Measurements from ENCODE around the gene ZNF451.

DNA sequence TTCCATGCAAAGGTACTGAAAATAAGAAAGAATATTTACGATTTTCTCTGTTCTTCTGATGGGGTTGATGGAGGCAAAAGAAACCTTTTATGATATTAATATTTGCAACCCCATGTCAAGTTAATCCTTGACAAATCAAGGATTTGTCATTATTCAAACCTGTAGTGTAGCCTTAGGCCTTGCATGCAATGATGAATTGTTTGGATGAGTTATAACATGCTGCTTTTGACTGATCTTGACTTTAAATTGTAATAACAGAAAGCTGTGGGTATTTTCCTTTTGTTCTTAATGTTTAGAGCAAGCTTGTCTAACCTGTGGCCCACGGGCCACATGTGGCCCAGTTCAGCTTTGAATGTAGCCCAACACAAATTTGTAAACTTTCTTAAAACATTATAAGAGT, 69.1 kb downstream of the ZNF451 start:
- TF ChIP-seq, protein P1, sequence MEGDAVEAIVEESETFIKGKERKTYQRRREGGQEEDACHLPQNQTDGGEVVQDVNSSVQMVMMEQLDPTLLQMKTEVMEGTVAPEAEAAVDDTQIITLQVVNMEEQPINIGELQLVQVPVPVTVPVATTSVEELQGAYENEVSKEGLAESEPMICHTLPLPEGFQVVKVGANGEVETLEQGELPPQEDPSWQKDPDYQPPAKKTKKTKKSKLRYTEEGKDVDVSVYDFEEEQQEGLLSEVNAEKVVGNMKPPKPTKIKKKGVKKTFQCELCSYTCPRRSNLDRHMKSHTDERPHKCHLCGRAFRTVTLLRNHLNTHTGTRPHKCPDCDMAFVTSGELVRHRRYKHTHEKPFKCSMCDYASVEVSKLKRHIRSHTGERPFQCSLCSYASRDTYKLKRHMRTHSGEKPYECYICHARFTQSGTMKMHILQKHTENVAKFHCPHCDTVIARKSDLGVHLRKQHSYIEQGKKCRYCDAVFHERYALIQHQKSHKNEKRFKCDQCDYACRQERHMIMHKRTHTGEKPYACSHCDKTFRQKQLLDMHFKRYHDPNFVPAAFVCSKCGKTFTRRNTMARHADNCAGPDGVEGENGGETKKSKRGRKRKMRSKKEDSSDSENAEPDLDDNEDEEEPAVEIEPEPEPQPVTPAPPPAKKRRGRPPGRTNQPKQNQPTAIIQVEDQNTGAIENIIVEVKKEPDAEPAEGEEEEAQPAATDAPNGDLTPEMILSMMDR (IDR thresholded peaks at IDR 0.05; ENCODE audit: poor library complexity, severe bottlenecking), result no peak
- TF ChIP-seq SMC3 (conservative IDR thresholded peaks at IDR 0.05; ENCODE audit: poor library complexity), result no peak

All from neural cell (in vitro differentiated cells).